NCI-H510A treated with DMSO at 0.1 percent for 48 hours (cell line): ENCODE results near the gene TSSK2.
"Not testable (repeated sequence)": the region's sequence is repeated elsewhere in the genome, so short reads cannot be mapped to it uniquely, and the experiment has no call there.

Experiments
- DNase-seq: peaks from one replicate; lab custom pipeline; 2025; lab: John Stamatoyannopoulos, UW

Gene TSSK2

GRCh38 chr22:19130959-19131684 is at the start of gene TSSK2:
TSS of gene TSSK2 (plus strand) at chr22:19131308. CDS start at chr22:19131400, 92 bp downstream.
- no peak for DNase-seq

- DNase-seq, result no peak
Measured at GRCh38 chr22:19081351-19081750, 49.8 kb upstream of the TSSK2 start.

GRCh38 chr22:19082101-19082500 is 49.0 kb upstream of the TSSK2 start:
- no peak for DNase-seq

- DNase-seq, result no peak
Measured at GRCh38 chr22:19082793-19083192, 48.3 kb upstream of the TSSK2 start.

- DNase-seq, result not testable (repeated sequence)
Measured at GRCh38 chr22:19084126-19084525, 47.0 kb upstream of the TSSK2 start.

- DNase-seq, result not testable (repeated sequence)
Measured at GRCh38 chr22:19084586-19084985, 46.5 kb upstream of the TSSK2 start.

- DNase-seq, result no peak
Measured at GRCh38 chr22:19085233-19085718, 45.8 kb upstream of the TSSK2 start.

GRCh38 chr22:19086417-19086816 is 44.7 kb upstream of the TSSK2 start:
- DNase-seq, result no peak

- no peak for DNase-seq
Measured at GRCh38 chr22:19086896-19087295, 44.2 kb upstream of the TSSK2 start.

- DNase-seq, result no peak
Measured at GRCh38 chr22:19088866-19089595, 42.1 kb upstream of the TSSK2 start.

- DNase-seq, result no peak
Measured at GRCh38 chr22:19090183-19090582, 40.9 kb upstream of the TSSK2 start.

- no peak for DNase-seq
Measured at GRCh38 chr22:19090586-19091127, 40.5 kb upstream of the TSSK2 start.

- DNase-seq, result no peak
Measured at GRCh38 chr22:19092725-19093124, 38.4 kb upstream of the TSSK2 start.

- no peak for DNase-seq
Measured at GRCh38 chr22:19094393-19094997, 36.6 kb upstream of the TSSK2 start.

GRCh38 chr22:19096555-19096954 is 34.6 kb upstream of the TSSK2 start:
- DNase-seq, result no peak

GRCh38 chr22:19097518-19097917 is 33.6 kb upstream of the TSSK2 start:
- DNase-seq, result no peak

GRCh38 chr22:19098157-19098556 is 33.0 kb upstream of the TSSK2 start:
- no peak for DNase-seq

GRCh38 chr22:19103880-19104821 is 27.0 kb upstream of the TSSK2 start:
- DNase-seq, result no peak

GRCh38 chr22:19105456-19105855 is 25.7 kb upstream of the TSSK2 start:
- no peak for DNase-seq

- DNase-seq, result no peak
Measured at GRCh38 chr22:19105867-19106802, 25.0 kb upstream of the TSSK2 start.
